HepG2 (cell line): ENCODE data around the gene CENPP. TPM values are rescaled to one million over a fixed set of nuclear protein-coding genes. Genes with fewer than 3 reads are reported as not detected.

Experiments
- AKNA ChIP-seq: sonication (generic); formaldehyde crosslinking; IDR thresholded peaks from 2 replicates; pipeline ENCODE4 v1.4.0; 2020; ENCODE audit warnings: missing genetic modification reagents, borderline replicate concordance
- CHCHD3 ChIP-seq: sonication (generic); formaldehyde crosslinking; IDR thresholded peaks from 2 replicates; pipeline ENCODE4 v1.8.0; 2022; ENCODE audit warnings: mild to moderate bottlenecking, missing genetic modification reagents, moderate library complexity
- KDM5B ChIP-seq: sonication (generic); formaldehyde crosslinking; IDR thresholded peaks from 2 replicates; pipeline ENCODE4 v1.4.0; 2020; ENCODE audit warnings: missing genetic modification reagents, mild to moderate bottlenecking, borderline replicate concordance
- KLF9 ChIP-seq: IDR thresholded peaks from 2 replicates; pipeline ENCODE4 v1.6.1; 2016; ENCODE audit warnings: low read depth
- MIXL1 ChIP-seq: IDR thresholded peaks from 2 replicates; pipeline ENCODE4 v1.6.1; 2016
- MTA1 ChIP-seq: sonication (generic); formaldehyde crosslinking; IDR thresholded peaks from 2 replicates; pipeline ENCODE4 v1.4.0; 2020; ENCODE audit warnings: missing genetic modification reagents, mild to moderate bottlenecking, borderline replicate concordance
- NFKB2 ChIP-seq: sonication (generic); formaldehyde crosslinking; IDR thresholded peaks from 2 replicates; pipeline ENCODE4 v1.4.0; 2020; ENCODE audit warnings: missing genetic modification reagents, borderline replicate concordance
- RBAK ChIP-seq: sonication (generic); formaldehyde crosslinking; IDR thresholded peaks from 2 replicates; pipeline ENCODE4 v1.5.1; 2020; ENCODE audit warnings: mild to moderate bottlenecking, missing genetic modification reagents
- SMAD1 ChIP-seq: sonication (generic); formaldehyde crosslinking; IDR thresholded peaks from 2 replicates; pipeline ENCODE4 v1.4.0; 2020; ENCODE audit warnings: missing genetic modification reagents, low read depth, mild to moderate bottlenecking, borderline replicate concordance
- ZIK1 ChIP-seq: sonication (generic); formaldehyde crosslinking; IDR thresholded peaks from 2 replicates; pipeline ENCODE4 v1.5.0; 2020; ENCODE audit warnings: mild to moderate bottlenecking, low read depth, missing genetic modification reagents, borderline replicate concordance
- ZKSCAN8 ChIP-seq: IDR thresholded peaks from 2 replicates; pipeline ENCODE4 v1.6.1; 2016; ENCODE audit warnings: borderline replicate concordance, missing genetic modification reagents, missing compliant biosample characterization
- ZNF121 ChIP-seq: sonication (generic); formaldehyde crosslinking; IDR thresholded peaks from 2 replicates; pipeline ENCODE4 v1.5.0; 2020; ENCODE audit warnings: mild to moderate bottlenecking, missing genetic modification reagents
- ZNF331 ChIP-seq: sonication (generic); formaldehyde crosslinking; IDR thresholded peaks from 2 replicates; pipeline ENCODE4 v1.4.0; 2020; ENCODE audit warnings: missing genetic modification reagents
- ZNF343 ChIP-seq: sonication (generic); formaldehyde crosslinking; IDR thresholded peaks from 2 replicates; pipeline ENCODE4 v1.4.0; 2020; ENCODE audit warnings: mild to moderate bottlenecking, missing genetic modification reagents
- ZNF563 ChIP-seq: sonication (generic); formaldehyde crosslinking; IDR thresholded peaks from 2 replicates; pipeline ENCODE4 v1.8.0; 2022; ENCODE audit warnings: mild to moderate bottlenecking, moderate library complexity, missing genetic modification reagents
- polyA plus RNA-seq, 8 experiments: library from polyadenylated mRNA; depleted of rRNA in 3 of 8; stranded (reverse) in 7 of 8; unstranded in 1 of 8; fragments of >200 nt; fragmentation: Illumina TruSeq in 4 of 8; extraction: Trizol in 4 of 8; gene quantifications; 2 replicates each; pipeline versions ENCODE4 v1.2.1 to v1.2.3, GENCODE V29; 2011 to 2016; ENCODE audit warnings: low read depth in 4 of 8, missing spikeins in 1 of 8, mixed read lengths in 1 of 8; ENCODE audit not compliant: insufficient read depth in 1 of 8
- total RNA-seq, 5 experiments: library from RNA; depleted of rRNA; stranded (reverse); fragments of >200 nt; fragmentation: Illumina TruSeq; extraction: Trizol; gene quantifications; 2 replicates each; pipeline ENCODE4 v1.2.3, GENCODE V29; 2016; ENCODE audit warnings: low read depth in 1 of 5
- TF ChIP-seq, protein P1 (sequence below): sonication (generic); formaldehyde crosslinking; conservative IDR thresholded peaks from 2 replicates; pipeline ENCODE4 v1.8.1; 2023; ENCODE audit warnings: missing genetic modification reagents
- TF ChIP-seq, protein P2 (sequence below): sonication (generic); formaldehyde crosslinking; IDR thresholded peaks from 2 replicates; pipeline ENCODE4 v1.9.0; 2022; ENCODE audit warnings: missing genetic modification reagents, mild to moderate bottlenecking, borderline replicate concordance
- TF ChIP-seq, protein P3 (sequence below): sonication (generic); formaldehyde crosslinking; IDR thresholded peaks from 2 replicates; pipeline ENCODE4 v1.4.0; 2020; ENCODE audit warnings: mild to moderate bottlenecking, missing genetic modification reagents, borderline replicate concordance

The CENPP gene
- total and polyA plus RNA-seq, 2 of the 13 experiments (the other 11 are each of a cell fraction or from before 2014, with no cell fraction given) = 2.0 to 11.4 TPM

DNA sequence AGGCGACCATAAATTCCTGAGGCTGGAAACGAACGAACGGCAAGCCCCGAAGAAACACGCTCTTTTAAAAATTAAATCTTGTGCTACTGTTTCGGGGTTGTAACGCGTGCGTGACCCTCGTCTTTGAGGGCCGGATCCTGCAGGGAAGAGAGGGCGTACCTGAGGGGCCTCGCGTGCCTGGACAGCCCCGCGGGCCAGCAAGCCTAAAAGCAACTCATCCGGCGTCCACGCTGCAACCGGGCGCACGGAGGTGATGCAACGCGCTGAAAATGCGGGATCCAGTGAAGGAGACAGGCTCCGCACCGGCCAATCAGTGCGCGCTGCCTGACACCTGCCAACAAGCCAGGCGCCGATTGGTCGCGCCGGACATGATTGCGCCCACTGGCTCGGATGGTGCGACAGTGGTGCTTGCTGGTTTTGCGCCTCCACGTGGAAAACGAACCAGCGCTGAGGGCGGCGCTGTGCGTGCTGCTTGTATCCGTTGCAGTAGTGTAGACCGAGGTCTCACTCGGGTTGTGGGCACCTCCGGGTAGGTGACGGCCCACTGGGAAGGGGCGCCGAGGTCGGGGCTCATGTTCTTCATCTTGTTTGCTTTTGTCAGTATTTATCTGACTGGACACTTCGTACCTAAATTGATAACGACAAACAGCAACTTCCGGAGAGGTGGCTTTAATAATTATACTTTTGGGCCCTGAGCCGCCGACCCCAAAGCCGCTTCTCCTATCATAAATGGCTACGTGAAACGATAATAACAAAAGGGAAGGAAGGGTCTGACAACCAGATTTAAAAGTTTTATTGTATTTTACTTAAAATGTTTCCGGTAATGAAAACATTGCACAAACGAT is 32.1 kb upstream of the CENPP start, which contains the start of gene IARS1 (continued):
- TF ChIP-seq RBAK (CRISPR knock-in tag) (no peak), ZNF331 (CRISPR knock-in tag) (peak; percentile 87), KDM5B (CRISPR knock-in tag) (peak; percentile 92), ZIK1 (CRISPR knock-in tag) (peak; percentile 81), AKNA (CRISPR knock-in tag) (no peak; the same call in 1 of the 2 replicates), NFKB2 (CRISPR knock-in tag) (peak; percentile 89), MIXL1 (peak; percentile 66; the same call in 1 of the 2 replicates), ZKSCAN8 (CRISPR knock-in tag) (0 out of 2 replicates have a peak, but pooled peaks have one; percentile 77), KLF9 (CRISPR knock-in tag) (peak; percentile 72; the same call in 1 of the 2 replicates), CHCHD3 (CRISPR knock-in tag) (peak; percentile 67; the same call in 1 of the 2 replicates), ZNF121 (CRISPR knock-in tag) (peak; percentile 30; the same call in 1 of the 2 replicates), ZNF343 (peak; percentile 55; the same call in 1 of the 2 replicates), SMAD1 (CRISPR knock-in tag) (peak; percentile 67; the same call in 1 of the 2 replicates), ZNF563 (CRISPR knock-in tag) (peak; percentile 82; the same call in 1 of the 2 replicates), MTA1 (CRISPR knock-in tag) (peak; percentile 91)
- TF ChIP-seq, protein P1, sequence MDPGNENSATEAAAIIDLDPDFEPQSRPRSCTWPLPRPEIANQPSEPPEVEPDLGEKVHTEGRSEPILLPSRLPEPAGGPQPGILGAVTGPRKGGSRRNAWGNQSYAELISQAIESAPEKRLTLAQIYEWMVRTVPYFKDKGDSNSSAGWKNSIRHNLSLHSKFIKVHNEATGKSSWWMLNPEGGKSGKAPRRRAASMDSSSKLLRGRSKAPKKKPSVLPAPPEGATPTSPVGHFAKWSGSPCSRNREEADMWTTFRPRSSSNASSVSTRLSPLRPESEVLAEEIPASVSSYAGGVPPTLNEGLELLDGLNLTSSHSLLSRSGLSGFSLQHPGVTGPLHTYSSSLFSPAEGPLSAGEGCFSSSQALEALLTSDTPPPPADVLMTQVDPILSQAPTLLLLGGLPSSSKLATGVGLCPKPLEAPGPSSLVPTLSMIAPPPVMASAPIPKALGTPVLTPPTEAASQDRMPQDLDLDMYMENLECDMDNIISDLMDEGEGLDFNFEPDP (CRISPR knock-in tag) = 0 out of 2 replicates have a peak, but pooled peaks have one; percentile 73
- TF ChIP-seq, protein P2, sequence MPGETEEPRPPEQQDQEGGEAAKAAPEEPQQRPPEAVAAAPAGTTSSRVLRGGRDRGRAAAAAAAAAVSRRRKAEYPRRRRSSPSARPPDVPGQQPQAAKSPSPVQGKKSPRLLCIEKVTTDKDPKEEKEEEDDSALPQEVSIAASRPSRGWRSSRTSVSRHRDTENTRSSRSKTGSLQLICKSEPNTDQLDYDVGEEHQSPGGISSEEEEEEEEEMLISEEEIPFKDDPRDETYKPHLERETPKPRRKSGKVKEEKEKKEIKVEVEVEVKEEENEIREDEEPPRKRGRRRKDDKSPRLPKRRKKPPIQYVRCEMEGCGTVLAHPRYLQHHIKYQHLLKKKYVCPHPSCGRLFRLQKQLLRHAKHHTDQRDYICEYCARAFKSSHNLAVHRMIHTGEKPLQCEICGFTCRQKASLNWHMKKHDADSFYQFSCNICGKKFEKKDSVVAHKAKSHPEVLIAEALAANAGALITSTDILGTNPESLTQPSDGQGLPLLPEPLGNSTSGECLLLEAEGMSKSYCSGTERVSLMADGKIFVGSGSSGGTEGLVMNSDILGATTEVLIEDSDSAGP (CRISPR knock-in tag) = peak; percentile 94
- TF ChIP-seq, protein P3, sequence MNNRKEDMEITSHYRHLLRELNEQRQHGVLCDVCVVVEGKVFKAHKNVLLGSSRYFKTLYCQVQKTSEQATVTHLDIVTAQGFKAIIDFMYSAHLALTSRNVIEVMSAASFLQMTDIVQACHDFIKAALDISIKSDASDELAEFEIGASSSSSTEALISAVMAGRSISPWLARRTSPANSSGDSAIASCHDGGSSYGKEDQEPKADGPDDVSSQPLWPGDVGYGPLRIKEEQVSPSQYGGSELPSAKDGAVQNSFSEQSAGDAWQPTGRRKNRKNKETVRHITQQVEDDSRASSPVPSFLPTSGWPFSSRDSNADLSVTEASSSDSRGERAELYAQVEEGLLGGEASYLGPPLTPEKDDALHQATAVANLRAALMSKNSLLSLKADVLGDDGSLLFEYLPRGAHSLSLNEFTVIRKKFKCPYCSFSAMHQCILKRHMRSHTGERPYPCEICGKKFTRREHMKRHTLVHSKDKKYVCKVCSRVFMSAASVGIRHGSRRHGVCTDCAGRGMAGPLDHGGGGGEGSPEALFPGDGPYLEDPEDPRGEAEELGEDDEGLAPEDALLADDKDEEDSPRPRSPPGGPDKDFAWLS = 0 out of 2 replicates have a peak, but pooled peaks have one; percentile 73
